ENCODE results near the gene CMTM6. TPM values are rescaled to one million over a fixed set of nuclear protein-coding genes. Genes with fewer than 3 reads are reported as not detected.

CMTM6 gene
- total RNA-seq, 1 experiment from 2014 or later: 39.7 TPM

DNA sequence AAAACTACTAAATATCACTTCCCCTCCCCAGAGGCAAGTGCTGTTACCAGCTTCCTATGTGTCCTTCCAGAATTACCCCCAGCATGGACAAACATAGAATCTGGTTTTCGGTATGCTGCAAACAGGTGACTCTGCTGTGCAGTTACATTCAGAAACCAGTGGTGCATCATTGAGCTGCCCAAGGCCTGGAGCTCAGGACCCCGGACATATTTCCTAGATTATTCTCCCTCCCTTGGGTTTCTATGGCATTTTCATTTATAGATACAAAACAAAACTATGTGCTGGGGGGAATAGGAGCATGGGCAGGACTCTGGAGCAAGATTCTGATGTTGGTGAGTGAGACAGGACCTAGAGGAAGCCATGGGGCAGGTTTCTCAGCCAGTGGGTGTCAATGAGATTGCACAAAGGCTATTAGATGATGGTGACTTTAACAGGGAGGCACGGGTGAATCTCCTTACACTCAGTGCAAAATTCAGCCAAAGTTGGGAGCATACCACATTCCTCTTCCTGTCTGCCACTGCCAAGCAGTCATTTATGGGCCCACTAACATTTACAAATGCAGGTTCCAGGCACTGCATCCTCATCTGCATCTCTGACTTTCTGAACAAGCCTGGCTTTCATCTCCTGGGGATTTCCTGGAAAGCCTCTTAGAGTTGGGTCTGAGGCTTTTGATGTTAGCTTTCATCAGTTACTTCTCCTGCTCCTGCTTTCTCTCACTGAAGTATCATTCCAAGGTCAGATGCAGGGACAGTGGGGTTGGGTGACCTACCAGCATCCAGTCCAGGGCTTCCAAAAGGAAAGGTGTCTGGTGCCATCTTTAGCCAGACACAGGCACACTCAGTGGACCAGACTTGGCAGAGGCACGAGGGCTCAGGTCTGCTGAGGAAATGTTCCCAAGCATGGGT, 66.5 kb downstream of the CMTM6 start:
- TF ChIP-seq, protein P1, sequence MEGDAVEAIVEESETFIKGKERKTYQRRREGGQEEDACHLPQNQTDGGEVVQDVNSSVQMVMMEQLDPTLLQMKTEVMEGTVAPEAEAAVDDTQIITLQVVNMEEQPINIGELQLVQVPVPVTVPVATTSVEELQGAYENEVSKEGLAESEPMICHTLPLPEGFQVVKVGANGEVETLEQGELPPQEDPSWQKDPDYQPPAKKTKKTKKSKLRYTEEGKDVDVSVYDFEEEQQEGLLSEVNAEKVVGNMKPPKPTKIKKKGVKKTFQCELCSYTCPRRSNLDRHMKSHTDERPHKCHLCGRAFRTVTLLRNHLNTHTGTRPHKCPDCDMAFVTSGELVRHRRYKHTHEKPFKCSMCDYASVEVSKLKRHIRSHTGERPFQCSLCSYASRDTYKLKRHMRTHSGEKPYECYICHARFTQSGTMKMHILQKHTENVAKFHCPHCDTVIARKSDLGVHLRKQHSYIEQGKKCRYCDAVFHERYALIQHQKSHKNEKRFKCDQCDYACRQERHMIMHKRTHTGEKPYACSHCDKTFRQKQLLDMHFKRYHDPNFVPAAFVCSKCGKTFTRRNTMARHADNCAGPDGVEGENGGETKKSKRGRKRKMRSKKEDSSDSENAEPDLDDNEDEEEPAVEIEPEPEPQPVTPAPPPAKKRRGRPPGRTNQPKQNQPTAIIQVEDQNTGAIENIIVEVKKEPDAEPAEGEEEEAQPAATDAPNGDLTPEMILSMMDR (IDR thresholded peaks at IDR 0.05; ENCODE audit: insufficient read depth in 1 of 2, low read depth in 1 of 2, low read length in 1 of 2, severe bottlenecking in 1 of 2, unreplicated experiment in 1 of 2): no peak
- no TSS peak for BruUV-seq (replicated peaks)
- no peak overlapping the region for H3K27ac Mint-ChIP-seq (ENCODE audit: unreplicated experiment)
- H3K4me1 Mint-ChIP-seq (ENCODE audit: low read depth, unreplicated experiment): peaks cover under 1% of the 10 kb centered on the region
- Histone ChIP-seq H3K27me3 (replicated peaks; ENCODE audit: control insufficient read depth, insufficient read depth, low read length) (no peaks in the 10 kb centered on the region), H3K9me3 (no peaks in the 10 kb centered on the region), H3K36me3 (ENCODE audit: control insufficient read depth, insufficient read depth, low read length) (no peaks in the 10 kb centered on the region), H3K4me3 (ENCODE audit: low read depth, low read length) (no peak overlapping the region), H3K4me1 (no peaks in the 10 kb centered on the region; the same call in 1 of the 2 replicates)
- DNase-seq: no peak
- H3K9me3 Mint-ChIP-seq (ENCODE audit: unreplicated experiment): no peaks in the 10 kb centered on the region
- CTCF ChIA-PET: no interaction called here
- intact Hi-C loops (cut with micrococcal nuclease; ENCODE audit: unreplicated experiment): no loop called here
- no peaks in the 10 kb centered on the region for H3K36me3 Mint-ChIP-seq (ENCODE audit: insufficient read depth, unreplicated experiment)
- POLR2A ChIA-PET: no interaction called here
- no peaks in the 10 kb centered on the region for H3K27me3 Mint-ChIP-seq (ENCODE audit: insufficient read depth, unreplicated experiment)
- H3K4me3 Mint-ChIP-seq (ENCODE audit: unreplicated experiment): no peak overlapping the region

DNA sequence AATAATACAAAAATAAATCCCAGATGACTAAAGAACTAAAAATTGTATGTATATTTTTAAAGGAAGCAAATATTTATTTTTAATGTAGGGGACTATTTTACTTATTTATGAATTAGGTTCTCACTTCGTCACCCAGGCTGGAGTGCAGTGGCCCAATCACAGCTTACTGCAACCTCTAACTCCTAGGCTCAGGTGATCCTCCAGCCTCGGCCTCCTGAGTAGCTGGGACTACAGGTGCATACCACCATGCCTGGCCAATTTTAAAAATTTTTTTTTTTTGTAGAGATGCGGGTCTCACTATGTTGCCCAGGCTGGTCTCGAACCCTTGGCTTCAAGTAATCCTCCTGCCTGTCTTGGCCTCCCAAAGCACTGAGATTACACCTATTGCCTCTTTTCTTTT, 68.4 kb downstream of the CMTM6 start:
- H3K36me3 ChIP-seq (ENCODE audit: control insufficient read depth, insufficient read depth, low read length): no peaks in the 10 kb centered on the region
- POLR2A ChIA-PET: no interaction called here
- H3K4me3 ChIP-seq (ENCODE audit: low read depth, low read length): no peak overlapping the region
- H3K27me3 ChIP-seq (replicated peaks; ENCODE audit: control insufficient read depth, insufficient read depth, low read length): no peaks in the 10 kb centered on the region
- H3K27ac Mint-ChIP-seq (ENCODE audit: unreplicated experiment): no peak overlapping the region
- H3K27me3 Mint-ChIP-seq (ENCODE audit: insufficient read depth, unreplicated experiment): no peaks in the 10 kb centered on the region
- TF ChIP-seq, protein P1 (IDR thresholded peaks at IDR 0.05; ENCODE audit: insufficient read depth in 1 of 2, low read depth in 1 of 2, low read length in 1 of 2, severe bottlenecking in 1 of 2, unreplicated experiment in 1 of 2): no peak
- peaks cover 6% of the 10 kb centered on the region for H3K36me3 Mint-ChIP-seq (ENCODE audit: insufficient read depth, unreplicated experiment)
- no TSS peak for BruUV-seq (replicated peaks)
- no peak overlapping the region for H3K4me3 Mint-ChIP-seq (ENCODE audit: unreplicated experiment)
- peaks cover 11% of the 10 kb centered on the region for H3K4me1 Mint-ChIP-seq (ENCODE audit: low read depth, unreplicated experiment)
- intact Hi-C loops (cut with micrococcal nuclease; ENCODE audit: unreplicated experiment): no loop called here
- DNase-seq: no peak
- CTCF ChIA-PET: no interaction called here
- peaks cover 5% of the 10 kb centered on the region for H3K4me1 ChIP-seq
- no peaks in the 10 kb centered on the region for H3K9me3 ChIP-seq
- no peaks in the 10 kb centered on the region for H3K9me3 Mint-ChIP-seq (ENCODE audit: unreplicated experiment)

DNA sequence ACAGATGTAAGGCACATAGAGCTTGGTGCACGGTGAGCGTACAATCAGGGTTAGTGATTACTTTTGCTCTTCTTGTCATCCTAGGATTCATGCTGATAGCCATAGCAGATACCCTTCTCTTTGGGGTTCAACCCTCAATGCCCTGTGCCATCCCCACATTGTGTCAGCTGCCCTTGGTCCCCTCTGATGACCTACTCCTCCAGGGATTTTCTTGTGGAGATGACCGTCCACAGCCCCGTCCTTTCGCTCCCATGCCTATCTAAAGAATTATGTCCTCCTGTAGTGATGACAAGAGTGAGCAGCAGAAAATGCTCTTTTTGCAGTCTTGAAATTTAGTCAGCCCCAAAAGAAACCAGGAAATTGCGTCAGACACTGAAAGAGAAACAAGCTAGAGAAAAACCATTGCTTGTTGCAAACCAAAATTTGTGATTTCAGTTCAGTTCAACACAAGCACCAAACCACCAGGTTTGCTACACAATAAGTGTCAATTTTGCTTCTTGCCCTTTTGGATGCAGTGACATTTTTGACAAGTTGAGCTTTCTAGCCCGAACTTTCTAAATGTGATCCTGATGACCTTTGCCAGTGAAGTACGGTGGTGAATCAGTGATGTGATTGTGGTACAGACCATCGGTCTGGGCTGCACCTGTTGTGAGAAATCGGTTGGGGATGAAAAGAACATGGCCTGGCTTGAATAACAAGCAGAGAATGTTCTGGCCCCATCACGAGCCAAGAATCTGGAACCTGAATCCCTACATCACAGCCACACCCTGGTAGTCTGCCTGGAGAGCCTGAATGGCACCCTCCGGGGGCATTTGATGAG, 69.7 kb downstream of the CMTM6 start:
- Mint-ChIP-seq H3K9me3 (ENCODE audit: unreplicated experiment) (no peaks in the 10 kb centered on the region), H3K27ac (ENCODE audit: unreplicated experiment) (no peak overlapping the region), H3K27me3 (ENCODE audit: insufficient read depth, unreplicated experiment) (no peaks in the 10 kb centered on the region), H3K4me1 (ENCODE audit: low read depth, unreplicated experiment) (peaks cover 13% of the 10 kb centered on the region), H3K36me3 (ENCODE audit: insufficient read depth, unreplicated experiment) (peaks cover 6% of the 10 kb centered on the region), H3K4me3 (ENCODE audit: unreplicated experiment) (no peak overlapping the region)
- TF ChIP-seq, protein P1 (IDR thresholded peaks at IDR 0.05; ENCODE audit: insufficient read depth in 1 of 2, low read depth in 1 of 2, low read length in 1 of 2, severe bottlenecking in 1 of 2, unreplicated experiment in 1 of 2): no peak
- Histone ChIP-seq H3K9me3 (no peaks in the 10 kb centered on the region), H3K4me1 (peaks cover 5% of the 10 kb centered on the region), H3K27me3 (replicated peaks; ENCODE audit: control insufficient read depth, insufficient read depth, low read length) (no peaks in the 10 kb centered on the region), H3K36me3 (ENCODE audit: control insufficient read depth, insufficient read depth, low read length) (no peaks in the 10 kb centered on the region), H3K4me3 (ENCODE audit: low read depth, low read length) (no peak overlapping the region)
- BruUV-seq (replicated peaks): no TSS peak
- CTCF ChIA-PET: no interaction called here
- intact Hi-C loops (cut with micrococcal nuclease; ENCODE audit: unreplicated experiment): no loop called here
- POLR2A ChIA-PET: no interaction called here
- no peak for DNase-seq
